ENCODE measurements around the gene RALGAPB.

Gene RALGAPB

DNA sequence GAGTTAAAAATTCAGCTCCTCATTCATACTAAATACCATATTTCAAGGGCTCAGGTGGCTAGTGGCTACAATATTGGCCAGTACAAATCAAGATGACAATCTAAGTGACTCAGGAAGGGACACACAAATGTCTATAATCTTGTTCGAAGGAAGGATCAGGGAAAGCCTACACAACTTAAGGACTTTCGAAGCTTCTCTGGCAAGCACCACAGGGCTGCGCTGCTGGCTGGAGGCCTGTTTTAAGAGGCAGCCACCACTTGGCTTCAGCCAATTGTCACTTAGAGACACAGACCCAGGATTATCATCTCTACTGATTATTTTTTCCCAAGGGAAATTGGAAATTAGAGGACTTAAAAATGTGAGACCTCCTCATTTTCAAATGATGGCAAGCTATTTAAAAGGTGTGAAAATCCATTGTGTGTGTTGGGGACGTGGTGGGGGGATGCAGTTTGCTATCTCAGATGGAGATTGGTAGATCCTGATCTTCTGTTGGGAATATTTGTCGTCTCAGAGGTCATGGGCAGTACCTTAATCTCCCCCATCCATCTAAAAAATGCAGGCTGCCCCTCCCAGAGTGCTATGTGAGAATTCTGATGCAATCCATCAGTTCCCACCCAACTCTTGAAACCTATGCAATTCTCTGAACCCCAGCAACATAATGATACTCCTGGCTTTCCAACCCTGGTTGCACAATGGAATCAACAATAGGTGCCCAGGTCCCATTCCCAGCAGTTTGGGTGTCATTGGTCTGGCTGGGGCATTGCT lies 140.3 kb downstream of the RALGAPB start:
- no peak for DNase-seq (ENCODE audit: low read depth)

DNA sequence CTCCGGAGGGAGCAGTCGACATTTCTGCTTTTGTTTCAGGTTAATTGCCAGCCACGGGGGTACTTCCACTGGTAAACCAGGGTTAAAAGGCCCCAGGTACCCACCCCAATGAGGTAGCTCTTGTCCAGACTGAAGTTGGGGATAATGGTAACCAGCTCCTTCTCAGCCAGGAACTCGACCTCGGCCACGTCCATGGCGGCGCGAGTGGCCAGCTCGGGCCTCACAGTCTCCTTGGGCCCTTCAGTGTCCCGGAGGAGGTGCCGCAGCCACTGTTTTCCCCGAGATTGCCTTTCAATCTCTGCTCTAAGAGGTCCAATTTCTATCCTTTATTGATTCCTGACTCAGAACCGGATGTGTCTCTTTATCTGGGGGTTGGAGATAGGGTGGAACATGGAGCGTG lies 142.6 kb downstream of the RALGAPB start:
- no peak for DNase-seq (ENCODE audit: low read depth)

DNA sequence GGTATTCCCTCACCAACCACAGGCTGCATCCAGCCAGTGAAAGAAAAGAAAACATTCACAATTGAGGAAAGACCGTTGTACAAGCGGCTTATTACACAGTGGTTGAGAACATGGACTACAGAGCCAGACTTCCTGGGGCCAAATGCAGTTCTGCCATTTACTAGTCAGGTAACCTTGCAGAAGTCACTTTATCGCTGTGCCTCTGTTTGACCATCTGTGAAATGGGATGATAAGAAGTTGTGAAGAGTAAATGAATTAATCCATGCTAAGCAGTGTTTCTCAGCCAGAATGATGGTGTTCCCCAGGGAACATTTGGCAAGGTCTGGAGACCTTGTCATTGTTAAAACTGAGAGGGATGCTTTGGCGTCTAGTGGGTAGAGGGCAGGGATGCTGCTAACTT lies 143.8 kb downstream of the RALGAPB start:
- DNase-seq (ENCODE audit: low read depth): no peak

GRCh38 chr20:38617011-38617829 lies 144.6 kb downstream of the RALGAPB start:
- no peak for DNase-seq (ENCODE audit: low read depth)

GRCh38 chr20:38617830-38618196 lies 145.2 kb downstream of the RALGAPB start:
- DNase-seq (ENCODE audit: low read depth): no peak

GRCh38 chr20:38620441-38620840 lies 147.8 kb downstream of the RALGAPB start:
- DNase-seq (ENCODE audit: low read depth): no peak

- DNase-seq (ENCODE audit: low read depth): no peak
Observed at GRCh38 chr20:38623061-38623460, 150.4 kb downstream of the RALGAPB start.

GRCh38 chr20:38624084-38624483 lies 151.4 kb downstream of the RALGAPB start:
- no peak for DNase-seq (ENCODE audit: low read depth)

- no peak for DNase-seq (ENCODE audit: low read depth)
Observed at GRCh38 chr20:38625896-38626295, 153.3 kb downstream of the RALGAPB start.

DNA sequence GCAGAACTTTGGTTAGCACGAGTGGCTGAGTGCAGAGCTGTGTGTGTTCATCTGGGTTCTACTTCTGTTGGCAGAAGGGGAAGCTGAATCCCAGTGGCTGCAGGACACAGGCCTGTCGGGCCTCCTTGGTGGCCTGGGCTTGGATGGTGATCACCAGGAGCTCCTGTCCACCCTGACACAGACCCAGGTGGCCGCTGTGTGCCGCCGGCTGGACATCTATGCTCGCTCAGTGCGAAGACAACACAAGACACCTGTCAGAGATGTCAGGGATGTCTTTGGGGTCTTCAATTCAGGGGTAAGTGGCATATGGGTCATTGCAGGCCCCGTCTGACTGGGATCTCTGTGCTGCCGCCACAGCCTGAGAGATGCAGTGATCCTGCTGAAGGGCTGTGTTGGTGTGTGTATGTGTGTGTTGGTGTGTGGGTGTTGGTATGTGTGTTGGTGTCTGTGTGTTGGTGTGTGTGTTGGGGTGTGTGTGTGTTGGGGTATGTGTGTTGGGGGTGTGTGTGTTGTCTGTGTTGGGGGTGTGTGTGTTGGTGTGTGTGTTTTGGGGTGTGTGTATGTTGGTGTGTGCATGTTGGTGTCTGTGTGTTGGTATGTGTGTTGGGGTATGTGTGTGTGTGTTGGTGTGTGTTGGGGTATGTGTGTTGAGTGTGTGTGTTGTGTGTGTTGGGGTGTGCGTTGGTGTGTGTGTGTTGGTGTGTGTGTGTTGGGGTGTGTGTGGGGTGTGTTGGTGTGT lies 154.4 kb downstream of the RALGAPB start:
- DNase-seq (ENCODE audit: low read depth): no peak
